ENCODE measurements around the gene SLC66A1. TPM values are rescaled to one million over a fixed set of nuclear protein-coding genes. Genes with fewer than 3 reads are reported as not detected.

Gene SLC66A1
- total RNA-seq, 2 experiments from 2014 or later, result 3.6 TPM

- intact Hi-C loops (cut with micrococcal nuclease), result no loop called here
- TF ChIP-seq CTCF (IDR thresholded peaks at IDR 0.05), result no peak
- DNase-seq, result peak; percentile 25
- peak overlapping the region; percentile 78 for H3K27ac Mint-ChIP-seq
- H3K9me3 Mint-ChIP-seq, result no peaks in the 10 kb centered on the region
- no peak for ATAC-seq
- no peaks in the 10 kb centered on the region for H3K27me3 Mint-ChIP-seq
- H3K4me1 Mint-ChIP-seq (ENCODE audit: low read depth), result peaks cover 23% of the 10 kb centered on the region
- H3K36me3 Mint-ChIP-seq (ENCODE audit: low read depth), result peaks cover 8% of the 10 kb centered on the region
- ChIA-PET CTCF (interaction anchor here (1.1 kb wide), 1 partner anchor 343 kb away, joined by 4 read pairs; no protein-coding TSS in a partner anchor), POLR2A (interaction anchor here (0.6 to 2.3 kb wide), 8 partner anchors 9 to 290 kb away, joined by 3 to 8 read pairs (median 4); partner anchors contain the start of genes EMC1 and MRTO4)
- H3K4me3 Mint-ChIP-seq, result peak overlapping the region; percentile 90
These were observed 1.2 kb upstream of the SLC66A1 start for GRCh38 chr1:19310720-19311502.

- peak overlapping the region; percentile 90 for H3K4me3 Mint-ChIP-seq
- POLR2A ChIA-PET, result interaction anchor here (0.6 to 2.3 kb wide), 9 partner anchors 10 to 289 kb away, joined by 3 to 8 read pairs (median 4); partner anchors contain the start of genes EMC1 and MRTO4
- DNase-seq (no peak), ATAC-seq (peak; percentile 22)
- H3K27ac Mint-ChIP-seq, result peak overlapping the region; percentile 78
- peaks cover 8% of the 10 kb centered on the region for H3K36me3 Mint-ChIP-seq (ENCODE audit: low read depth)
- intact Hi-C loops (cut with micrococcal nuclease), result no loop called here
- CTCF ChIA-PET, result interaction anchor here (1.1 to 1.4 kb wide), 2 partner anchors 342 to 350 kb away, joined by 4 read pairs; no protein-coding TSS in a partner anchor
- no peak for TF ChIP-seq CTCF (IDR thresholded peaks at IDR 0.05)
- no peaks in the 10 kb centered on the region for H3K27me3 Mint-ChIP-seq
- peaks cover 25% of the 10 kb centered on the region for H3K4me1 Mint-ChIP-seq (ENCODE audit: low read depth)
- H3K9me3 Mint-ChIP-seq, result no peaks in the 10 kb centered on the region
These were observed 609 bp upstream of the SLC66A1 start for GRCh38 chr1:19311503-19311930.

GRCh38 chr1:19312782-19313635 is 883 bp downstream of the SLC66A1 start:
- Mint-ChIP-seq H3K9me3 (no peaks in the 10 kb centered on the region), H3K36me3 (ENCODE audit: low read depth) (peaks cover 2% of the 10 kb centered on the region), H3K4me1 (ENCODE audit: low read depth) (peaks cover 25% of the 10 kb centered on the region), H3K4me3 (peak overlapping the region; percentile 74), H3K27me3 (no peaks in the 10 kb centered on the region), H3K27ac (peak overlapping the region; percentile 36)
- DNase-seq (peak; percentile 55), ATAC-seq (no peak)
- intact Hi-C loops (cut with micrococcal nuclease), result no loop called here
- no peak for TF ChIP-seq CTCF (IDR thresholded peaks at IDR 0.05)
- POLR2A ChIA-PET, result interaction anchor here (0.6 to 2.3 kb wide), 6 partner anchors 10 to 284 kb away, joined by 3 to 12 read pairs (median 4); partner anchors contain the start of genes EMC1 and MRTO4
- CTCF ChIA-PET, result interaction anchor here (0.6 to 1.4 kb wide), 2 partner anchors 28 to 349 kb away, joined by 3 to 4 read pairs; no protein-coding TSS in a partner anchor

GRCh38 chr1:19313636-19313959 is 1.5 kb downstream of the SLC66A1 start:
- Mint-ChIP-seq H3K27me3 (no peaks in the 10 kb centered on the region), H3K9me3 (no peaks in the 10 kb centered on the region), H3K27ac (no peak overlapping the region), H3K4me3 (peak overlapping the region; percentile 74), H3K4me1 (ENCODE audit: low read depth) (peaks cover 25% of the 10 kb centered on the region), H3K36me3 (ENCODE audit: low read depth) (no peaks in the 10 kb centered on the region)
- DNase-seq (no peak), ATAC-seq (no peak)
- intact Hi-C loops (cut with micrococcal nuclease), result no loop called here
- ChIA-PET POLR2A (interaction anchor here (1.4 to 2.3 kb wide), 3 partner anchors 9 to 369 kb away, joined by 4 to 12 read pairs (median 8); partner anchors contain the start of genes EMC1 and MRTO4), CTCF (interaction anchor here (0.6 kb wide), 1 partner anchor 27 kb away, joined by 3 read pairs; no protein-coding TSS in a partner anchor)
- TF ChIP-seq CTCF (IDR thresholded peaks at IDR 0.05), result no peak

Measured in activated CD8-positive, alpha-beta T cell treated with anti-CD3 and anti-CD28 coated beads for 36 hours (primary cell).